GM19395 (cell line): ENCODE measurements around the gene TDRD6.
"Not testable (repeated sequence)": the region's sequence is repeated elsewhere in the genome, so short reads cannot be mapped to it uniquely, and the experiment has no call there.

Experiments used
- ATAC-seq: cut with Tn5 transposase; IDR thresholded peaks from one replicate; pipeline ENCODE4 v1.9.1; 2021; ENCODE audit warnings: mild to moderate bottlenecking, moderate library complexity; ENCODE audit not compliant: unreplicated experiment

Gene TDRD6

GRCh38 chr6:46687619-46688097, at the start of gene TDRD6:
Gene TDRD6 (plus strand): TSS chr6:46687885. CDS start chr6:46688129, 244 bp downstream.
- no peak for ATAC-seq

- ATAC-seq, result no peak
Measured at GRCh38 chr6:46637933-46638332, 49.8 kb upstream of the TDRD6 start.

GRCh38 chr6:46638650-46639049, 49.0 kb upstream of the TDRD6 start:
- no peak for ATAC-seq

- no peak for ATAC-seq
Measured at GRCh38 chr6:46642928-46643751, 44.5 kb upstream of the TDRD6 start.

- ATAC-seq, result no peak
Measured at GRCh38 chr6:46645265-46645664, 42.4 kb upstream of the TDRD6 start.

GRCh38 chr6:46648108-46648507, 39.6 kb upstream of the TDRD6 start:
- not testable (repeated sequence) for ATAC-seq

- ATAC-seq, result no peak
Measured at GRCh38 chr6:46648869-46649492, 38.7 kb upstream of the TDRD6 start.

GRCh38 chr6:46651006-46651405, 36.7 kb upstream of the TDRD6 start:
- ATAC-seq, result no peak

- no peak for ATAC-seq
Measured at GRCh38 chr6:46651816-46652215, 35.9 kb upstream of the TDRD6 start.

- ATAC-seq, result no peak
Measured at GRCh38 chr6:46652232-46652602, 35.5 kb upstream of the TDRD6 start.

GRCh38 chr6:46652603-46653438, 34.9 kb upstream of the TDRD6 start, which contains the start of the genes CYP39A1 and SLC25A27:
Gene CYP39A1 (minus strand): TSS chr6:46652818. CDS start chr6:46652582, 236 bp downstream.
Gene SLC25A27 (plus strand): TSS chr6:46652975. CDS start chr6:46653193, 218 bp downstream.
- ATAC-seq, result peak; percentile 100

- no peak for ATAC-seq
Measured at GRCh38 chr6:46653439-46654195, 34.1 kb upstream of the TDRD6 start.

GRCh38 chr6:46655803-46656202, 31.9 kb upstream of the TDRD6 start:
- ATAC-seq, result no peak

GRCh38 chr6:46657642-46658041, 30.0 kb upstream of the TDRD6 start:
- no peak for ATAC-seq

GRCh38 chr6:46661483-46661882, 26.2 kb upstream of the TDRD6 start:
- no peak for ATAC-seq

- no peak for ATAC-seq
Measured at GRCh38 chr6:46667377-46667776, 20.3 kb upstream of the TDRD6 start.

- ATAC-seq, result no peak
Measured at GRCh38 chr6:46674410-46674809, 13.3 kb upstream of the TDRD6 start.

GRCh38 chr6:46676604-46677313, 10.9 kb upstream of the TDRD6 start:
- no peak for ATAC-seq

- ATAC-seq, result no peak
Measured at GRCh38 chr6:46677314-46677654, 10.4 kb upstream of the TDRD6 start.

GRCh38 chr6:46684771-46685170, 2.9 kb upstream of the TDRD6 start:
- ATAC-seq, result no peak
